Activated CD4-positive, alpha-beta T cell treated with anti-CD3 and anti-CD28 coated beads, Interleukin-2, amount 10 ng/mL, durations not matched to agents 7 days and 5 days (primary cell): ENCODE data around the gene GCNT1. TPM values are rescaled to one million over a fixed set of nuclear protein-coding genes. Genes with fewer than 3 reads are reported as not detected.
"Not testable (repeated sequence)": the region's sequence is repeated elsewhere in the genome, so short reads cannot be mapped to it uniquely, and the experiment has no call there.

ENCODE experiments used
- CTCF ChIA-PET: fragments of 350-600 bp; sonication (Branson Sonifier 250); formaldehyde crosslinking; loops from one replicate; lab custom pipeline; 2021; ENCODE audit warnings: antibody characterized with exemption; lab: Charles Lee
- POLR2A ChIA-PET: fragments of 350-600 bp; sonication (Branson Sonifier 250); formaldehyde crosslinking; loops from one replicate; lab custom pipeline; 2021; ENCODE audit warnings: antibody characterized with exemption; lab: Charles Lee
- DNase-seq: peaks from one replicate; pipeline ENCODE4 v3.0.0-alpha.2; 2020
- H3K27ac Mint-ChIP-seq: one replicate; pipeline ENCODE4 v1.8.0; 2021; ENCODE audit warnings: mild to moderate bottlenecking, moderate library complexity, mixed read lengths
- H3K27me3 Mint-ChIP-seq: one replicate; pipeline ENCODE4 v1.8.0; 2021; ENCODE audit warnings: mixed read lengths
- H3K36me3 Mint-ChIP-seq: one replicate; pipeline ENCODE4 v1.8.0; 2021; ENCODE audit warnings: low read depth, mixed read lengths
- H3K4me1 Mint-ChIP-seq: one replicate; pipeline ENCODE4 v1.8.0; 2021; ENCODE audit warnings: mixed read lengths
- H3K4me3 Mint-ChIP-seq: one replicate; pipeline ENCODE4 v1.8.0; 2021; ENCODE audit warnings: mild to moderate bottlenecking, moderate library complexity, mixed read lengths
- H3K9me3 Mint-ChIP-seq: one replicate; pipeline ENCODE4 v1.8.0; 2021; ENCODE audit warnings: mixed read lengths
- total RNA-seq, 2 experiments: library from RNA; stranded (reverse); gene quantifications; one replicate each; pipeline ENCODE4 v1.2.3, GENCODE V29; 2021

GCNT1 gene
- total RNA-seq, 2 experiments from 2014 or later, result 4.6 to 8.9 TPM

DNA sequence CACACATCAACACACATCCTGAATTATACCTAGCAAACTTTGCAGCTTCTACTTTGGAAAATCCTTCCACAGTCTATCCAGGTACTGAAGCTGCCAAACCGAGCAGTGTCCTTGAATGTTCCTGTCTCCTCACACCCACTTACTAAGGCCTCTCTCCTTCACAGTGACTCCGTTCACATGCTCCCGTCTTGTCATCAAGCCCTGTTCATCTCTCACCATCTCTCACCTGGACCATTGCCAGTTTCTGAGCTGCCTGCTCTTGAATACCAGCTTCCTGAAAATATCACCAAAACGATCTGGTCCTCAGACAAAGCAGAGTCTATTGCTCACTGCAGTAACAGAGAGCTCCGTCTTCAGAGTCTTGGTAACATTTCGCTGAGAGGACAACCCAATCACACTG lies 57.4 kb downstream of the GCNT1 start:
- Mint-ChIP-seq H3K9me3 (no peaks in the 10 kb centered on the region), H3K36me3 (no peaks in the 10 kb centered on the region), H3K27ac (no peak overlapping the region), H3K4me3 (no peak overlapping the region), H3K4me1 (no peaks in the 10 kb centered on the region), H3K27me3 (peaks cover 3% of the 10 kb centered on the region)
- POLR2A ChIA-PET, result no interaction called here
- DNase-seq, result no peak
- CTCF ChIA-PET, result no interaction called here

DNA sequence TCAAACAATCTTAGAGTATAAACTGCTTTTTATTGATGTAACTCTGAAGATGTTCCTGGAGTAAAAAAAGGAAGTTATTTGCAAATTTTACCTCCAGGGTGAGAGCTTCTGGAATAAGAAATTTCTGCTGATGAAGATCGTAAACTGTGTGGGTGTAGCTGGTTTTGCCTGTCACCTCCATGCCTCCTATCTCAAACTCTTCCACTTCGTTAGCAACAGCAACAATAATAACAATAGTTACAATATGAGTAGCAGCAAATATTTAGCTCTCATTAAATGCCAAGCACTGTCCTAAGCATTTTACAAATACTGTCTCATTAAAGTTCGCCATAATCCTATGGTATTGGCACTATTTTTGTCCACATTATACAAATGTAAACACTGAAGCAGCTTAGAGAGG lies 57.9 kb downstream of the GCNT1 start:
- Mint-ChIP-seq H3K4me3 (no peak overlapping the region), H3K27ac (no peak overlapping the region), H3K4me1 (no peaks in the 10 kb centered on the region), H3K36me3 (no peaks in the 10 kb centered on the region), H3K9me3 (no peaks in the 10 kb centered on the region), H3K27me3 (peaks cover 3% of the 10 kb centered on the region)
- CTCF ChIA-PET, result no interaction called here
- DNase-seq, result no peak
- POLR2A ChIA-PET, result no interaction called here

DNA sequence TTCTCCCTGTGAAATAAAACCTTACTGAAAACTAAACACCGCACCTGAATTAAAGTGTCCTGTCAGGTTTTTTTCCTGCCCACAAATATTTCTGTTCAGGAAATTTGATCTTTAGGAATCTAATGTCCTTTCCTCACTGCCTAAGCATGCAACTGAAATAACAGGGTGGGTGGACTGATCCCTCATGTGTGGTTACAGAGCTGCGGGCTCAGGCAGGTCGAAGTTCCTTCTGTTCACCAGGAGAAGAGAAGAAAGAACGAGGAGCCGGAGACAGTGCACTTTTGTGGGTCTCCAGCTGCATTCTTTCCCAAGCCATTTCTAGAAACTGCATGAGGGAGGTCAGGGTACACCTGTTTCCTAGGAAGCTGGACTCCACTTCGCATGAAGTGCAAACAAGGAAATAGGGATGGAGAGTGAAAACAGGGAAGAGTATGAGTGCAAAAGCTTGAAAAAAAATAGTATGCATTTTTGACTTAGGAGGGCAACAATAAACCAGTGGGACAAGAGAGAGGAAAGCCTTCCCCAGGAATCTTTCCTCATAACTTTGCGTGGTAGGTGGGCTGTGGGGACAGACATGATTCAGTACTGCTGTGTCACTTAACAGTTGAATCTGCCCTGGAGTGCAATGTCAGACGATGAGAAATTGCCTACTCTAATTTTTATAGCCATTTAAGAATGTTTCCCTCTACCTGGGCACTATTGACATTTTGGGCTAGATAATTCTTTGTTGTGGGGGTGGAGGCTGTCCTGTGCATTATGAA lies 60.3 kb downstream of the GCNT1 start:
- no peak for DNase-seq
- no peaks in the 10 kb centered on the region for H3K36me3 Mint-ChIP-seq
- ChIA-PET POLR2A (no interaction called here), CTCF (no interaction called here)
- no peaks in the 10 kb centered on the region for H3K4me1 Mint-ChIP-seq
- H3K4me3 Mint-ChIP-seq, result no peak overlapping the region
- H3K27me3 Mint-ChIP-seq, result peaks cover 3% of the 10 kb centered on the region
- H3K27ac Mint-ChIP-seq, result no peak overlapping the region
- no peaks in the 10 kb centered on the region for H3K9me3 Mint-ChIP-seq

DNA sequence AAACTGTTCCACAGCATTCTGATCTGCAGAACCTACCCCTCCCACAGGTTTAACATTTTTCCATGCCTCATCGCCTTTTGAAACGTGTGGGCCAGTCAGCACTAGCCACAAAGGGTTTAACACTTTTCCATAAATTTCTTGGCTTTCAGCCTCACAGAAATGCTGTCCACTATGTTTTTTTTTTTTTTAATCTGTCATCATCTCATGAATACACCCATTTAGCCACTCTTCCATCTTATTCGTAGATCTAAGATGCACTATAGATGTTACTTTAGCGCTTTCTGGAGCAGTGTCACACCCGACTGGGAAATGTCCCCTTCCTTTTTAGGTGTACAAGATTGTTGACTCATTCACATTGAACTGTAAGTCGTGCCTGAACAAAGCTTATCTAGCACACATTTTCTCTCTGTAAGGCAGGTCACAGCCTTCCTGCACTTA lies 62.3 kb downstream of the GCNT1 start:
- H3K27ac Mint-ChIP-seq, result no peak overlapping the region
- H3K9me3 Mint-ChIP-seq, result no peaks in the 10 kb centered on the region
- no peak overlapping the region for H3K4me3 Mint-ChIP-seq
- POLR2A ChIA-PET, result no interaction called here
- CTCF ChIA-PET, result no interaction called here
- no peaks in the 10 kb centered on the region for H3K36me3 Mint-ChIP-seq
- no peak for DNase-seq
- no peaks in the 10 kb centered on the region for H3K4me1 Mint-ChIP-seq
- H3K27me3 Mint-ChIP-seq, result no peaks in the 10 kb centered on the region

DNA sequence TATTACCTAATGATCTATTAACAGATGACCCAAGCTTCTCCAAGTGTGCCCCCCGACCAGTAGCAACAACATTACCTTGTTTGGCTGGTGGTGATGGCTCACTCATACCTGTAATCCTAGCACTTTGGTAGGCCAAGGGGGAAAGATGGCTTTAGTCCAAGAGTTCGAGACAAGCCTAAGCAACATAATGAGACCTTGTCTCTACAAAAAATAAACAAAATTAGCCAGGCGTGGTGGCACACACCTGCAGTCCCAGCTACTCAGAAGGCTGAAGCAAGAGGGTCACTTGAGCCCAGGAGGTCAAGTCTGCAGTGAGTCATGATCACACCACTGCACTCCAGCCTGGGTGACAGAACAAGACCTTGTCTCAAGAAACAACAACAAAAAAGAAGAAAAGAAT lies 62.9 kb downstream of the GCNT1 start:
- Mint-ChIP-seq H3K4me1 (no peaks in the 10 kb centered on the region), H3K27me3 (no peaks in the 10 kb centered on the region), H3K27ac (no peak overlapping the region), H3K36me3 (no peaks in the 10 kb centered on the region), H3K9me3 (no peaks in the 10 kb centered on the region), H3K4me3 (no peak overlapping the region)
- no peak for DNase-seq
- ChIA-PET CTCF (no interaction called here), POLR2A (no interaction called here)

DNA sequence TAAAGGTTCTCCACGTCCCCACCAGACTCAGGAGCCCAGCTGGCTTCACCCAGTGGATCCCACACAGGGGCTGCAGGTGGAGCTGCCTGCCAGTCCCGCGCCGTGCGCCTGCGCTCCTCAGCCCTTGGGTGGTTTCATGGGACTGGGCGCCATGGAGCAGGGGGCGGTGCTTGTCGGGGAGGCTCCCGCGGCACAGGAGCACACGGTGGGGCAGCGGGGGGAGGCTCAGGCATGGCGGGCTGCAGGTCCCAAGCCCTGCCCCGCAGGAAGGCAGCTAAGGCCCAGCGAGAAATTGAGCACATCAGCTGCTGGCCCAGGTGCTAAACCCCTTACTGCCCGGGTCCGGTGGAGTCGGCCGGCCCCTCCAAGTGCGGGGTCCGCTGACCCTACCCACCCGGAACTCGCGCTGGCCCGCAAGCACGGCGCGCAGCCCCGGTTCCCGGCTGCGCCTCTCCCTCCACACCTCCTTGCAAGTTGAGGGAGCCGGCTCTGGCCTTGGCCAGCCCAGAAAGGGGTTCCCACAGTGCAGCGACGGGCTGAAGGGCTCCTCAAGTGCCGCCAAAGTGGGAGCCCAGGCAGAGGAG lies 64.7 kb downstream of the GCNT1 start:
- H3K27me3 Mint-ChIP-seq, CTCF ChIA-PET, H3K36me3 Mint-ChIP-seq, H3K4me1 Mint-ChIP-seq, H3K9me3 Mint-ChIP-seq, POLR2A ChIA-PET, H3K4me3 Mint-ChIP-seq, H3K27ac Mint-ChIP-seq, DNase-seq: not testable (repeated sequence)

DNA sequence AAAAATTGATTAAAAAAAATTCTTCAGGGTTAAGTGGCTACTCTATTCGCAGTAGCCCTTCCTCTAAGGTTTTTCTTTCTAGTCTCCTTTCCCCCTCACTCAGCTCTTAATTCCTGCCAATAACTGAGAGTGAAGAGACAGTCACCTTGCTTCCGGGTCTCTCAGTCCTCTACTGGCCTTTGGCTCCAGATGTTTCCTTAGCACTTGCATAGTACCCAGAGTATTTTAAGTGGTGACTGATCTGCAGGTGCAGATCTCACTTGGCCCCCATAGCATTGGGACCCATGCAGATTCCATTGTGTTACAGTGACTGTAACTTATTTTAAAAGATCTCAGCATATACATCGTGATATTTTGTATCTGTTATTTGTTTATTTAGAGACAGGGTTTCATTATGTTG lies 66.2 kb downstream of the GCNT1 start:
- H3K4me1 Mint-ChIP-seq, result no peaks in the 10 kb centered on the region
- H3K27ac Mint-ChIP-seq, result no peak overlapping the region
- no peak overlapping the region for H3K4me3 Mint-ChIP-seq
- no peaks in the 10 kb centered on the region for H3K36me3 Mint-ChIP-seq
- peaks cover 2% of the 10 kb centered on the region for H3K9me3 Mint-ChIP-seq
- DNase-seq, result no peak
- H3K27me3 Mint-ChIP-seq, result no peaks in the 10 kb centered on the region
- CTCF ChIA-PET, result no interaction called here
- POLR2A ChIA-PET, result no interaction called here

DNA sequence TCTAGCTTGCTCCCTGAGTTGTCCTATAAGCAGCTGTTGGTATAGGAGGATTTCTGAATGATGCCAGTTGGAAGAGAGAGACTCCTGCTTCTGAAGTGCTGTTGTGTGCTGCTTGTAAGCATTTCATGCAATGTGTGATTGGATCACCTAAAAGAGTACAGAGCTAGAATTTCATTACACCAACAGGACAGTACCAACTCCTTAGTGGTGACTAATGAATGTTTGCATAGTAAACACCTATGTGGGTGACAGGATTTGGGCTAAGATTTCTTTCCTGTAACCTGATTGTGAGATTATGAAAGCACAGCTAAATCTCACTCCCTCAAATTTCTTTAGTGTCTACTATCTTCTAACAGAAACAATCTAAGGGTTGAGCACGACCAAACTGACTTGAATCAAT lies 67.0 kb downstream of the GCNT1 start:
- H3K4me1 Mint-ChIP-seq, result no peaks in the 10 kb centered on the region
- H3K27ac Mint-ChIP-seq, result no peak overlapping the region
- CTCF ChIA-PET, result interaction anchor here (1.2 kb wide), 1 partner anchor 18 kb away, joined by 3 read pairs; no protein-coding TSS in a partner anchor
- DNase-seq, result no peak
- no peak overlapping the region for H3K4me3 Mint-ChIP-seq
- H3K9me3 Mint-ChIP-seq, result peaks cover 2% of the 10 kb centered on the region
- POLR2A ChIA-PET, result no interaction called here
- H3K27me3 Mint-ChIP-seq, result no peaks in the 10 kb centered on the region
- no peaks in the 10 kb centered on the region for H3K36me3 Mint-ChIP-seq

DNA sequence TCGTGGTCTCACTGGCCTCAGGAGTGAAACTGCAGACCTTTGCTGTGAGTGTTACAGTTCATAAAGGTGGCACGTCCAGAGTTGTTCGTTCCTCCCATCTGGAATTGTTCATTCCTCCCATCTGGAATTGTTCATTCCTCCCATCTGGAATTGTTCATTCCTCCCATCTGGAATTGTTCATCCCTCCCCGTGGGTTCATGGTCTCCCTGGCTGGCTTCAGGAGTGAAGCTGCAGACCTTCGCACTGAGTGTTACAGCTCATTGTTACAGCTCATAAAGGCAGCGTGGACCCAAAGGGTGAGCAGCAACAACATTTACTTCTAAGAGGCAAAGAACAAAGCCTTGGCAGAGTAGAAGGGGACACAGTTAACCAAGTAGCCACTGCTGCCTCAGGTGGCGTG lies 69.1 kb downstream of the GCNT1 start:
- Mint-ChIP-seq H3K9me3 (peaks cover 2% of the 10 kb centered on the region), H3K4me3 (no peak overlapping the region), H3K27me3 (no peaks in the 10 kb centered on the region), H3K36me3 (no peaks in the 10 kb centered on the region), H3K4me1 (peaks cover under 1% of the 10 kb centered on the region), H3K27ac (no peak overlapping the region)
- ChIA-PET CTCF (no interaction called here), POLR2A (no interaction called here)
- DNase-seq, result no peak

DNA sequence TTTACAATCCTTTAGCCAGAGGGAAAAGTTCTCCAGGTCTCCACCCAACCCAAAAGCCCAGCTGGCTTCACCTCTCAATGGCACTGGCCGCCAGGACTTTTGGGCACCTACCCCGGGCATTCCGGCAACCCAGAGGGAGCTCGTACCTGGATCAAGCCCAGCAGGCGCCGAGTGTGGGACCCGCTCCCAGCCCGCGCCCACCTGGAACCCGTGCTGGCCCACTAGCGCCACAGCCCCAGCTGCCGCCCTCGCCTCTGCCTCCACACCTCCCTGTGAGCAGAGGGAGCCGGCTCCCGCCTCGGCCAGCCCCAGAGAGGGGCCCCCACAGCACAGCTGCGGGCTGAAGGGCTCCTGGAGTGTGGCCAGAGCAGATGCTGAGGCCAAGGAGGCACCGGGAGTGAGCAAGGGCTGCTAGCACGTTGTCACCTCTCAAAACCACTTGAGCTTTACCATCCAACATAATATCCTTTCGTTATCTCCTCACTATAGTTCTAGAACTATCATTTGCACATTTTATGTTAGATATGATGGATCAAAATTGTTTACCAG lies 69.7 kb downstream of the GCNT1 start:
- no peaks in the 10 kb centered on the region for H3K36me3 Mint-ChIP-seq

DNA sequence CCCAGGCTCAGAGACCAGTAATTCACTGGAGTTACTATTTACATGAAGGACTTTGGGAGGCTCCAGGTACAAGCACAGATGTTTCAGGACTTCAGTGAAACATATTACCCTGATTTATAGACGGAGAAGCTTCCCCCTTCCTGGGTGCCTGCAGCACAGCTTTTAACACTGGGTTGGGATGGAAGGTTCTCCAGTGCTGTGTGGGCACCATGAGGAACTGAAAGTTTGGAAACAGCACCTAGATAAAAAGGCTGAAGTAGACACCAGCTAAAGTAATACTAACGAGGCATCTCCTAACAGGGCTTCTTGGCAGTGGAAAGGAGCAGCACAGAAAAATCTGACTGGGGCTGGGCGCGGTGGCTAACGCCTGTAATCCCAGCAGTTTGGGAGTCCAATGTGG lies 70.7 kb downstream of the GCNT1 start:
- Mint-ChIP-seq H3K36me3 (no peaks in the 10 kb centered on the region), H3K4me1 (peaks cover 9% of the 10 kb centered on the region), H3K4me3 (no peak overlapping the region), H3K27me3 (no peaks in the 10 kb centered on the region), H3K27ac (no peak overlapping the region), H3K9me3 (peaks cover 2% of the 10 kb centered on the region)
- POLR2A ChIA-PET, result no interaction called here
- CTCF ChIA-PET, result no interaction called here
- DNase-seq, result no peak

More for the DNA sequence above, 69.7 kb downstream of the GCNT1 start:
- POLR2A ChIA-PET, result no interaction called here
- H3K27me3 Mint-ChIP-seq, result no peaks in the 10 kb centered on the region
- H3K4me3 Mint-ChIP-seq, result no peak overlapping the region
- peaks cover 6% of the 10 kb centered on the region for H3K4me1 Mint-ChIP-seq
- no peak for DNase-seq
- H3K9me3 Mint-ChIP-seq, result peaks cover 2% of the 10 kb centered on the region
- no peak overlapping the region for H3K27ac Mint-ChIP-seq
- CTCF ChIA-PET, result no interaction called here

DNA sequence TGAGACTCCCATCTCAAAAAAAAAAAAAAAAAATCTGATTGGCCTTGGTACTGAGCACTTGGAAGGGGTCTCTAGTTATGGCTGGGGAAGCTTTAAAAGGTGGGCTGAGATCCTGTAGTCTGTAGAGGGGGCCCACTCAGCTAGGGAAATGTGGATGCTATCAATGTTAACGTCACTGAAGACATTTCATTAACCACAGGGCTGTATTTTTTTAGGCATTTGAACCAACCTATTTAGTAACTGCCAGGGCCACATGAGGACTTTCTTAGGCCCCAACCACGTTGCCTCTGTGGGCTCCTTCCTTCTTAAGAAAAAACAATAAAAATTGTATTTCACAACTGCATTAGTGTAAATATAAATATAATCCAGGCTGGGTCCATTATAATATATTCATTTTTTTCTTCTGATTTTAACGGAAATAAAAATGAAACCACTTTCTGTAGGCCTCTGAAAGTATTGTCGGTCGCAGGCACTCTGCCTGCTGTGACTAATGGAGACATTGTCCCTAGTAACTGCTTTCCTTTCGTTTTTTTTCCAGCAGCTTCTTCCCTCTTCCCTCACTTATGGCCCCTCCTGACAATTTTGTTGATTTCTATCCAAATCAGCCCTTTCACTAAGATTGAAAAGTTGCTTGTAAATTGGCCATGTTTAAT lies 71.6 kb downstream of the GCNT1 start:
- CTCF ChIA-PET, result interaction anchor here (0.5 to 0.6 kb wide), 2 partner anchors 24 to 145 kb away, joined by 3 read pairs; no protein-coding TSS in a partner anchor
- no peak overlapping the region for H3K4me3 Mint-ChIP-seq

DNA sequence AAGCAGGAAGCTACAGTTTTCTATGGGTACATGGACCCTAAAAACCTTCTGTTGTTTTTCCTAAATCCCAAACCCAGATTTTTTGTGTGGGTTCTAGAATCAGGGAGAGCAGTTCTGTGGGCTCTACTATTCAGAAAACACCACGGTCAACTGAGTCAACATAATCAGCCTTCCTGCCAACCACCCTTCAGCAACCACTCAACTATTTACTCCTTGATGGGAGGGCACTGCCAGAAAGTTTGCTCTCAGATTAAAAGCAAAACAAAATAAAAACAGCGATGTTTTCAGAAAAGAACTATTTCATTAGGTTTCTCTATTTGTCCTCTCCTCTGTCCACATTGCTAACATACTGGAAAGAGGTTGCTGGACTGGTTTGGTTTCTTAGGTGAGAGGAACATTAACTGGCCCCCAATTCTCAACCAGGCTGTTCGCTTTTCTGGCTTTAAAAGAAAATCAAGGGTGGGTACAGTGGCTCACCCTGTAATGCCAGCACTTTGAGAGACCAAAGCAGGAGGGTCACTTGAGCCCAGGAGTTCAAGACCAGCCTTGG lies 72.3 kb downstream of the GCNT1 start:
- CTCF ChIA-PET, result interaction anchor here (0.5 kb wide), 1 partner anchor 25 kb away, joined by 3 read pairs; no protein-coding TSS in a partner anchor
- POLR2A ChIA-PET, result no interaction called here
- H3K9me3 Mint-ChIP-seq, result peaks cover 2% of the 10 kb centered on the region

More for the DNA sequence above, 71.6 kb downstream of the GCNT1 start:
- Mint-ChIP-seq H3K36me3 (no peaks in the 10 kb centered on the region), H3K4me1 (peaks cover 9% of the 10 kb centered on the region), H3K9me3 (peaks cover 2% of the 10 kb centered on the region), H3K27me3 (no peaks in the 10 kb centered on the region), H3K27ac (peak overlapping the region; percentile 46)
- no peak for DNase-seq
- POLR2A ChIA-PET, result no interaction called here

More for the DNA sequence above, 72.3 kb downstream of the GCNT1 start:
- Mint-ChIP-seq H3K27ac (no peak overlapping the region), H3K4me1 (peaks cover 9% of the 10 kb centered on the region), H3K36me3 (no peaks in the 10 kb centered on the region), H3K4me3 (no peak overlapping the region), H3K27me3 (no peaks in the 10 kb centered on the region)
- DNase-seq, result no peak
